Mesothelial cell of epicardium (in vitro differentiated cells): ENCODE measurements around the gene MINDY4B. TPM values are rescaled to one million over a fixed set of nuclear protein-coding genes. Genes with fewer than 3 reads are reported as not detected.

Experiments
- DNase-seq, 2 experiments: peaks; one replicate each; pipeline ENCODE4 v3.0.0; 2021; ENCODE audit warnings: low spot score in 2 of 2; ENCODE audit not compliant: unreplicated experiment in 2 of 2
- H3K27ac Mint-ChIP-seq: 2 replicates; pipeline ENCODE4 v1.8.0; 2021; ENCODE audit warnings: mixed read lengths
- H3K27me3 Mint-ChIP-seq: 2 replicates; pipeline ENCODE4 v1.8.0; 2021; ENCODE audit warnings: low read depth, mixed read lengths
- H3K36me3 Mint-ChIP-seq: 2 replicates; pipeline ENCODE4 v1.8.0; 2021; ENCODE audit warnings: mixed read lengths
- H3K4me1 Mint-ChIP-seq: 2 replicates; pipeline ENCODE4 v1.8.0; 2021; ENCODE audit warnings: mixed read lengths
- H3K4me3 Mint-ChIP-seq: 2 replicates; pipeline ENCODE4 v1.8.0; 2021; ENCODE audit warnings: mild to moderate bottlenecking, moderate library complexity, mixed read lengths
- H3K9me3 Mint-ChIP-seq: 2 replicates; pipeline ENCODE4 v1.8.0; 2021; ENCODE audit warnings: mixed read lengths
- total RNA-seq: library from RNA; stranded (reverse); gene quantifications from 3 replicates; pipeline ENCODE4 v1.2.1, GENCODE V29; 2021
- TF ChIP-seq, protein P1 (sequence below): fragments of 200-600 bp; sonication (generic); IDR thresholded peaks from one replicate; pipeline ENCODE4 v1.5.0; 2021; ENCODE audit warnings: antibody characterized with exemption; ENCODE audit not compliant: unreplicated experiment

The MINDY4B gene
- total RNA-seq, 1 donor from 2014 or later, result not detected

DNA sequence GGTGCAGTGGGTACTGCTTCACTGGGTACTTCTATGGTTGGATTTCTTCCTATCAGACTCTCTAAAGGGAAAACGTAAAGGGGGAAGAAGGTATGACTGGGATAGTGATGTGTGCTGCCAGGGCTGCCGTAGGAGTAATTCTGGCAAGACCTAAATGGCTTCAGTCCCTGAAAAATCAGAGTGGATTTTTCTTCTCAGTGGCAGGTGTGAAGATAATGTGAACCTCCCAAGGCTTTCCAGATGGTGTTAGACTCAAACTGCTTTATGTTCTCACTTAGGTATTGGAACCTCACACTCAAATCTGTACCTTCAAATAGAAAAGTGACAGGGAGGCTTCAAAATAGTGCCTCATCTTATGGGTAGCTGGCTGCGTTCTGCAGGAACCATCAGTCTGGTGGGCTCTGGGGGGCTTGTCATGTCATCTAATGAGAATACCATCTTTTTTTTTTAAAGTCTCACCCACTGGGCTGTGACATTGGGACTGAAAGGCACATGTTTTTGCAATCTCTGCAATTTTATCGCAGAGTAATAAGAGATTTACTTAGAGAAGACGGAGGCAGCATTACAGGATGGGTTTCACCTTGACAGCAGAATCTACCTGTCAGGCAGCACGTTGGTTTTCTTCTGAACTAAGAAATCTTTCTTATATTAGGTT lies 28.5 kb downstream of the MINDY4B start:
- Mint-ChIP-seq H3K27ac (no peak overlapping the region), H3K4me1 (peaks cover 3% of the 10 kb centered on the region), H3K9me3 (no peaks in the 10 kb centered on the region), H3K4me3 (no peak overlapping the region), H3K27me3 (no peaks in the 10 kb centered on the region), H3K36me3 (no peaks in the 10 kb centered on the region)
- DNase-seq, result no peak
- TF ChIP-seq, protein P1, sequence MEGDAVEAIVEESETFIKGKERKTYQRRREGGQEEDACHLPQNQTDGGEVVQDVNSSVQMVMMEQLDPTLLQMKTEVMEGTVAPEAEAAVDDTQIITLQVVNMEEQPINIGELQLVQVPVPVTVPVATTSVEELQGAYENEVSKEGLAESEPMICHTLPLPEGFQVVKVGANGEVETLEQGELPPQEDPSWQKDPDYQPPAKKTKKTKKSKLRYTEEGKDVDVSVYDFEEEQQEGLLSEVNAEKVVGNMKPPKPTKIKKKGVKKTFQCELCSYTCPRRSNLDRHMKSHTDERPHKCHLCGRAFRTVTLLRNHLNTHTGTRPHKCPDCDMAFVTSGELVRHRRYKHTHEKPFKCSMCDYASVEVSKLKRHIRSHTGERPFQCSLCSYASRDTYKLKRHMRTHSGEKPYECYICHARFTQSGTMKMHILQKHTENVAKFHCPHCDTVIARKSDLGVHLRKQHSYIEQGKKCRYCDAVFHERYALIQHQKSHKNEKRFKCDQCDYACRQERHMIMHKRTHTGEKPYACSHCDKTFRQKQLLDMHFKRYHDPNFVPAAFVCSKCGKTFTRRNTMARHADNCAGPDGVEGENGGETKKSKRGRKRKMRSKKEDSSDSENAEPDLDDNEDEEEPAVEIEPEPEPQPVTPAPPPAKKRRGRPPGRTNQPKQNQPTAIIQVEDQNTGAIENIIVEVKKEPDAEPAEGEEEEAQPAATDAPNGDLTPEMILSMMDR, result no peak

DNA sequence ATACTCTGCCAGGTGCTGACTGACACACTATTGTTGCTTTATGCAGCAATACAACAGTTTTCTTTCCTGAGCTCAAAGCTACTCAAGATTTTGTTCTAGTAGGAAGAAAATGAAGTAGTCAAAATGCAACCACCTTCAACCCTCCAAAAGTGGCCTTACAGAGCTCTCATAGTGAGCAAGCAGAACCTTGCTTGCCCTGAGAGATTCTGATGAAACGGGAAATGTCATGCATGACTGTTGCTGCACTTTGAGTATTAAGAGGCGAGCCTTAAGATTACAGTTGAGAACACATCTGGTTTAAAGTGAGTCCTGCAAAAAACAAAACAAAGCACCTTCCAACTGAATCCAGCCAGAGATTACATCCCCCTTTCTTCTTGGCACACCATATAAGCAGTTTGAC lies 29.7 kb downstream of the MINDY4B start:
- Mint-ChIP-seq H3K27me3 (no peaks in the 10 kb centered on the region), H3K4me3 (no peak overlapping the region), H3K9me3 (no peaks in the 10 kb centered on the region), H3K27ac (no peak overlapping the region), H3K36me3 (no peaks in the 10 kb centered on the region), H3K4me1 (peaks cover 4% of the 10 kb centered on the region)
- TF ChIP-seq, protein P1, result no peak
- no peak for DNase-seq

DNA sequence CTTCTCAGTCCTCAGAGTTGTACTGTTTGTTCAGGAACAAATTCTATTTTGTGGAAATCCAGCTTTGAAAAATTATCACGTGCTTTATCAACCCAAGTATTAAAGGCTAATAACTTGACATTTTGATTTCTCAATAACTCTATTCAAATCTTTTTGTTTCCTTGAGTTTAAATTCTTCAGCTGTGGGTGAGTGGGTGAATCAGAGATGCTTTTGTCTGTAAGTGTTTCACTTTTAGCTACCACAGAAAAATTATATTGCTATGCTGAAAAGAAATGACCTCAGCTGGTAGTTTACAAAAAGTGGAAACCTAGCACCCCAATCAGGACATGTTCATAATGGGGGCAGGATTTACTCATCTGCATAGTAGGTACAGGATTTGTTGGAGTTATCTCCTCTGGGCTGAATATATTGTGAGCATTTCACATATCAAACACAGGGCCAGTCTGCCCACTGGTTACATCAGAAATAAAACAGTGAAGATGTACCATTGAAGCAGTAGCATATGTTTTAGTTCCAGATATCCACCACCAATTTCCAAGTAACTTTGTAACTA lies 30.5 kb downstream of the MINDY4B start:
- TF ChIP-seq, protein P1, result no peak

DNA sequence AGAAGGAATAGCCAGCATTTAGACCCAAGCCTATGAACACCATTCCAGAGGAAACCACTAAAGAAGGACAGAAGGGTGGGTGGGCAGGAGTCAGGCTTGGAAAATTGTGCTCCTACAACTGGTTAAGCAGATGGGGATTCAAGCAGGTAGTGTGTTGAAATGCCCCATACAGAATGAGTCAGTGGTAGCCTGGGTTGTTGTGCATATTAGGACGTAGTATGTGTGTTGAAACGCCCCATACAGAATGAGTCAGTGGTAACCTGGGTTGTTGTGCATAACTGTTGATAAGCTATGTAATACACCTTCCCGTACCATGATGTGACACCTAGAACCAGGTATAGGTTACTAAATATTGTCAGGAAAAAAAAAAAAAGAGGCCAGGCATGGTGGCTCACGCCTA lies 34.0 kb downstream of the MINDY4B start:
- TF ChIP-seq, protein P1, result no peak
- Mint-ChIP-seq H3K4me1 (peaks cover 5% of the 10 kb centered on the region), H3K27me3 (no peaks in the 10 kb centered on the region), H3K4me3 (no peak overlapping the region), H3K36me3 (no peaks in the 10 kb centered on the region), H3K9me3 (no peaks in the 10 kb centered on the region), H3K27ac (no peak overlapping the region)
- DNase-seq, result no peak

More for the DNA sequence above, 30.5 kb downstream of the MINDY4B start:
- no peak overlapping the region for H3K4me3 Mint-ChIP-seq
- peaks cover 5% of the 10 kb centered on the region for H3K4me1 Mint-ChIP-seq
- no peaks in the 10 kb centered on the region for H3K9me3 Mint-ChIP-seq
- no peaks in the 10 kb centered on the region for H3K36me3 Mint-ChIP-seq
- DNase-seq, result no peak
- no peaks in the 10 kb centered on the region for H3K27me3 Mint-ChIP-seq
- no peak overlapping the region for H3K27ac Mint-ChIP-seq

DNA sequence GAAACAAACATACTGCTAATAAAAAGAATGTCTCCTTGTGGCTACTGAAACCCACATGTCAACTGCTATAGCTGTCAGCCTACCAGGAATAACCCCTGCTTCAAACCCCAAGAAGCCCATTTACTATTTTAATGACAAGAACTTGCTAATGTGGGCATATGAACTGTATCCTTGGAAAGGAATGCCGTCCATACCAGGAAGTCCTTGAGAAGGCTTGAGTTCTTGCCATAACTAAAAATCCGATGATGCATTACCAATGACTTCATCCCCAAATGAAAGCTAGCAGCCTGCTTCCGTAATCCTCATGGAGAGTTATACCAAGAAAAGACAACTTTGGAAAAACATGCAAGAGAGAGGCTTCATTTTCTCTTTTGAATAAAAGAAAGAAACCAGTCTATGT lies 34.8 kb downstream of the MINDY4B start:
- peaks cover 5% of the 10 kb centered on the region for H3K4me1 Mint-ChIP-seq
- no peaks in the 10 kb centered on the region for H3K9me3 Mint-ChIP-seq
- no peak for DNase-seq
- no peak overlapping the region for H3K27ac Mint-ChIP-seq
- H3K27me3 Mint-ChIP-seq, result no peaks in the 10 kb centered on the region
- TF ChIP-seq, protein P1, result no peak
- H3K4me3 Mint-ChIP-seq, result no peak overlapping the region
- H3K36me3 Mint-ChIP-seq, result no peaks in the 10 kb centered on the region
